Right lobe of liver (tissue), 6 donors: Measurements from ENCODE around the gene FBXL17. TPM values are rescaled to one million over a fixed set of nuclear protein-coding genes. Genes with fewer than 3 reads are reported as not detected.

ENCODE experiments used
- ATAC-seq, 4 donors: fragments of 200-7000 bp; cut with Tn5 transposase; one replicate each; pipeline ENCODE4 v1.9.1; 2020; ENCODE audit warnings: mild to moderate bottlenecking in 4 of 4, moderate library complexity in 4 of 4
- DNase-seq, 3 donors: peaks; one replicate each; pipeline ENCODE4 v3.0.0-alpha.2; 2020
- H3K27ac ChIP-seq, 3 donors: fragments of 200-600 bp; one replicate each; pipeline ENCODE4 v1.8.0; 2022
- H3K27me3 ChIP-seq, 2 donors: fragments of 200-600 bp; one replicate each; pipeline ENCODE4 v1.8.0; 2022
- H3K36me3 ChIP-seq, 4 donors: fragments of 200-600 bp; sonication (generic) in 1 of 4; one replicate each; pipeline versions ENCODE4 v1.5.1 to v1.8.0; 2017 to 2022; ENCODE audit warnings: control low read depth in 1 of 4
- H3K4me1 ChIP-seq, 4 donors: fragments of 200-600 bp; sonication (generic) in 1 of 4; one replicate each; pipeline versions ENCODE4 v1.5.1 to v1.8.0; 2017 to 2022; ENCODE audit warnings: control low read depth in 1 of 4
- H3K4me3 ChIP-seq, 3 donors: fragments of 200-600 bp; one replicate each; pipeline ENCODE4 v1.8.0; 2022
- H3K9me3 ChIP-seq, 4 donors: fragments of 200-600 bp; sonication (generic) in 1 of 4; one replicate each; pipeline versions ENCODE4 v1.5.1 to v1.8.0; 2017 to 2022; ENCODE audit warnings: control low read depth in 1 of 4
- CTCF ChIP-seq, 4 donors: fragments of 200-600 bp in 3 of 4; fragments of 450-650 bp in 1 of 4; IDR thresholded peaks; one replicate each; pipeline versions ENCODE4 v1.5.1 to v1.8.0; 2016 to 2022; ENCODE audit warnings: antibody characterized with exemption in 4 of 4, mild to moderate bottlenecking in 2 of 4
- POLR2A ChIP-seq: fragments of 450-650 bp; IDR thresholded peaks from one replicate; pipeline ENCODE4 v1.6.1; 2017; ENCODE audit warnings: antibody characterized with exemption, mild to moderate bottlenecking
- WGBS: methylation state at CpG from one replicate; pipeline ENCODE4 v1.1.6; 2018; ENCODE audit warnings: low coverage, low lambda C conversion rate; ENCODE audit not compliant: insufficient coverage; ENCODE audit errors: missing lambda C conversion rate; 5-methylcytosine and 5-hydroxymethylcytosine counted together
- intact Hi-C, 2 donors: fragments of 100-400 bp; cut with DNase I; formaldehyde crosslinking; loops; one replicate each; pipeline versions ENCODE4 v1.11.2 to v1.14.1; 2022
- total RNA-seq, 6 experiments: library from RNA; depleted of rRNA in 2 of 6; stranded (reverse); fragments of >200 nt in 2 of 6; fragmentation: NEBNext Ultra II Directional in 3 of 6; extraction: Animal tissue kit (Norgen Biotek cat#: 25700) in 3 of 6; gene quantifications; one replicate each; pipeline versions ENCODE4 v1.1.0 to v1.2.4, GENCODE V29; 2016 to 2023
- donor health status: DM: no; HTN: yes; CAD: no.
- donor health status: DM: no; HTN: no; CAD: no.
- donor health status: DM: no; HTN: no; CAD: no.
- donor health status: DM: no; HTN: yes; CAD: no.
- donor health status: DM: no; HTN: yes; CAD: no.

Gene FBXL17
- total RNA-seq, 6 experiments from 2014 or later = 7.7 to 10.6 (median 9.1) TPM

- no peaks in the 10 kb centered on the region for H3K36me3 ChIP-seq
- intact Hi-C loops = no loop called here
- no peaks in the 10 kb centered on the region for H3K4me1 ChIP-seq
- no peak for ATAC-seq
- H3K27me3 ChIP-seq = no peaks in the 10 kb centered on the region
- DNase-seq = no peak
- no peak overlapping the region for H3K4me3 ChIP-seq
- TF ChIP-seq POLR2A (no peak), CTCF (IDR thresholded peaks at IDR 0.05) (no peak)
- H3K27ac ChIP-seq = no peak overlapping the region
- no peaks in the 10 kb centered on the region for H3K9me3 ChIP-seq
Observed at GRCh38 chr5:108196276-108196675, 185.6 kb downstream of the FBXL17 start.

GRCh38 chr5:108193021-108193795, 188.7 kb downstream of the FBXL17 start:
- TF ChIP-seq POLR2A = no peak
- TF ChIP-seq CTCF (IDR thresholded peaks at IDR 0.05) = no peak
- WGBS = 75% methylated on average over 2 of the region's 2 CpGs
- H3K4me1 ChIP-seq = no peaks in the 10 kb centered on the region
- intact Hi-C loops = no loop called here
- no peak overlapping the region for H3K27ac ChIP-seq
- H3K4me3 ChIP-seq = no peak overlapping the region
- no peak for DNase-seq
- ATAC-seq = no peak
- no peaks in the 10 kb centered on the region for H3K9me3 ChIP-seq
- H3K27me3 ChIP-seq = no peaks in the 10 kb centered on the region
- H3K36me3 ChIP-seq = no peaks in the 10 kb centered on the region

- WGBS = 67% methylated on average over 3 of the region's 3 CpGs
- H3K9me3 ChIP-seq = no peaks in the 10 kb centered on the region
- intact Hi-C loops = no loop called here
- no peak overlapping the region for H3K27ac ChIP-seq
- H3K36me3 ChIP-seq = no peaks in the 10 kb centered on the region
- no peaks in the 10 kb centered on the region for H3K27me3 ChIP-seq
- no peak for TF ChIP-seq POLR2A
- TF ChIP-seq CTCF (IDR thresholded peaks at IDR 0.05) = no peak
- no peak overlapping the region for H3K4me3 ChIP-seq
- H3K4me1 ChIP-seq = no peaks in the 10 kb centered on the region
- no peak for ATAC-seq
- DNase-seq = no peak
Observed at GRCh38 chr5:108184940-108185339, 197.0 kb downstream of the FBXL17 start.

GRCh38 chr5:108181975-108182374, 199.9 kb downstream of the FBXL17 start:
- no peaks in the 10 kb centered on the region for H3K36me3 ChIP-seq
- intact Hi-C loops = no loop called here
- WGBS = 82% methylated on average over 7 of the region's 7 CpGs
- no peak overlapping the region for H3K27ac ChIP-seq
- ATAC-seq (no peak), DNase-seq (no peak)
- no peaks in the 10 kb centered on the region for H3K27me3 ChIP-seq
- no peak overlapping the region for H3K4me3 ChIP-seq
- H3K4me1 ChIP-seq = no peaks in the 10 kb centered on the region
- no peaks in the 10 kb centered on the region for H3K9me3 ChIP-seq
- TF ChIP-seq POLR2A = no peak
- no peak for TF ChIP-seq CTCF (IDR thresholded peaks at IDR 0.05)

- TF ChIP-seq POLR2A = no peak
- TF ChIP-seq CTCF (IDR thresholded peaks at IDR 0.05) = no peak
- Histone ChIP-seq H3K4me1 (no peaks in the 10 kb centered on the region), H3K4me3 (no peak overlapping the region), H3K9me3 (no peaks in the 10 kb centered on the region), H3K27ac (no peak overlapping the region), H3K27me3 (no peaks in the 10 kb centered on the region), H3K36me3 (no peaks in the 10 kb centered on the region)
- intact Hi-C loops = no loop called here
- no peak for ATAC-seq
- no peak for DNase-seq
Observed at GRCh38 chr5:108174286-108174685, 207.6 kb downstream of the FBXL17 start.
